ENCODE results near the gene APOL4.
A peak's percentile ranks its signal among the peaks of the same experiment; 100 is the strongest.
"Not testable (repeated sequence)": the region's sequence is repeated elsewhere in the genome, so short reads cannot be mapped to it uniquely, and the experiment has no call there.

APOL4 gene

GRCh38 chr22:36152821-36153220 is 48.8 kb downstream of the APOL4 start:
- not testable (repeated sequence) for DNase-seq

- DNase-seq: no peak
Observed at GRCh38 chr22:36152088-36152487, 49.5 kb downstream of the APOL4 start.

- DNase-seq: no peak
Observed at GRCh38 chr22:36151006-36151595, 50.5 kb downstream of the APOL4 start.

GRCh38 chr22:36149441-36149840 is 52.2 kb downstream of the APOL4 start:
- no peak for DNase-seq

- DNase-seq: no peak
Observed at GRCh38 chr22:36148411-36148810, 53.2 kb downstream of the APOL4 start.

- DNase-seq: no peak
Observed at GRCh38 chr22:36147196-36147791, 54.3 kb downstream of the APOL4 start.

- DNase-seq: no peak
Observed at GRCh38 chr22:36145881-36146280, 55.7 kb downstream of the APOL4 start.

- DNase-seq: peak; percentile 16
Observed at GRCh38 chr22:36144886-36145541, 56.6 kb downstream of the APOL4 start.

- DNase-seq: no peak
Observed at GRCh38 chr22:36143956-36144355, 57.7 kb downstream of the APOL4 start.

GRCh38 chr22:36143066-36143815 is 58.4 kb downstream of the APOL4 start:
- DNase-seq: no peak

GRCh38 chr22:36141481-36141880 is 60.1 kb downstream of the APOL4 start:
- no peak for DNase-seq
